UCSD-AML1 (cell line): ENCODE results near the gene ARHGAP15.

Experiments used
- DNase-seq: peaks from one replicate; lab custom pipeline; 2025; ENCODE audit not compliant: unreplicated experiment; lab: John Stamatoyannopoulos, UW

Gene ARHGAP15

GRCh38 chr2:143259368-143259958 lies 130.2 kb downstream of the ARHGAP15 start:
- peak; percentile 40 for DNase-seq

- peak; percentile 9 for DNase-seq
Measured at GRCh38 chr2:143261986-143262385, 132.8 kb downstream of the ARHGAP15 start.

GRCh38 chr2:143262389-143262788 lies 133.2 kb downstream of the ARHGAP15 start:
- DNase-seq = no peak

- DNase-seq = no peak
Measured at GRCh38 chr2:143263066-143263625, 133.9 kb downstream of the ARHGAP15 start.

GRCh38 chr2:143264851-143265250 lies 135.6 kb downstream of the ARHGAP15 start:
- no peak for DNase-seq

GRCh38 chr2:143279672-143280071 lies 150.5 kb downstream of the ARHGAP15 start:
- no peak for DNase-seq

- no peak for DNase-seq
Measured at GRCh38 chr2:143280097-143280757, 151.0 kb downstream of the ARHGAP15 start.

GRCh38 chr2:143282684-143283083 lies 153.5 kb downstream of the ARHGAP15 start:
- peak; percentile 7 for DNase-seq

- DNase-seq = peak; percentile 7
Measured at GRCh38 chr2:143284087-143284675, 155.0 kb downstream of the ARHGAP15 start.

- no peak for DNase-seq
Measured at GRCh38 chr2:143289025-143289424, 159.8 kb downstream of the ARHGAP15 start.

- DNase-seq = no peak
Measured at GRCh38 chr2:143290221-143290620, 161.0 kb downstream of the ARHGAP15 start.

- DNase-seq = no peak
Measured at GRCh38 chr2:143294068-143294467, 164.8 kb downstream of the ARHGAP15 start.

- peak; percentile 5 for DNase-seq
Measured at GRCh38 chr2:143296089-143296488, 166.9 kb downstream of the ARHGAP15 start.

GRCh38 chr2:143297182-143297581 lies 168.0 kb downstream of the ARHGAP15 start:
- DNase-seq = no peak

GRCh38 chr2:143300536-143300935 lies 171.3 kb downstream of the ARHGAP15 start:
- DNase-seq = no peak

- DNase-seq = no peak
Measured at GRCh38 chr2:143311426-143311825, 182.2 kb downstream of the ARHGAP15 start.

- DNase-seq = no peak
Measured at GRCh38 chr2:143312441-143312840, 183.2 kb downstream of the ARHGAP15 start.

- DNase-seq = no peak
Measured at GRCh38 chr2:143313861-143314260, 184.6 kb downstream of the ARHGAP15 start.

- DNase-seq = no peak
Measured at GRCh38 chr2:143321994-143322393, 192.8 kb downstream of the ARHGAP15 start.

- peak; percentile 4 for DNase-seq
Measured at GRCh38 chr2:143329288-143329687, 200.1 kb downstream of the ARHGAP15 start.

GRCh38 chr2:143333168-143333791 lies 204.1 kb downstream of the ARHGAP15 start:
- no peak for DNase-seq

GRCh38 chr2:143333847-143334246 lies 204.6 kb downstream of the ARHGAP15 start:
- DNase-seq = no peak
